GM18858 (cell line): ENCODE results near the gene SPTB.

Experiments
- ATAC-seq: cut with Tn5 transposase; IDR thresholded peaks from one replicate; pipeline ENCODE4 v1.9.1; 2021; ENCODE audit not compliant: unreplicated experiment

The SPTB gene

DNA sequence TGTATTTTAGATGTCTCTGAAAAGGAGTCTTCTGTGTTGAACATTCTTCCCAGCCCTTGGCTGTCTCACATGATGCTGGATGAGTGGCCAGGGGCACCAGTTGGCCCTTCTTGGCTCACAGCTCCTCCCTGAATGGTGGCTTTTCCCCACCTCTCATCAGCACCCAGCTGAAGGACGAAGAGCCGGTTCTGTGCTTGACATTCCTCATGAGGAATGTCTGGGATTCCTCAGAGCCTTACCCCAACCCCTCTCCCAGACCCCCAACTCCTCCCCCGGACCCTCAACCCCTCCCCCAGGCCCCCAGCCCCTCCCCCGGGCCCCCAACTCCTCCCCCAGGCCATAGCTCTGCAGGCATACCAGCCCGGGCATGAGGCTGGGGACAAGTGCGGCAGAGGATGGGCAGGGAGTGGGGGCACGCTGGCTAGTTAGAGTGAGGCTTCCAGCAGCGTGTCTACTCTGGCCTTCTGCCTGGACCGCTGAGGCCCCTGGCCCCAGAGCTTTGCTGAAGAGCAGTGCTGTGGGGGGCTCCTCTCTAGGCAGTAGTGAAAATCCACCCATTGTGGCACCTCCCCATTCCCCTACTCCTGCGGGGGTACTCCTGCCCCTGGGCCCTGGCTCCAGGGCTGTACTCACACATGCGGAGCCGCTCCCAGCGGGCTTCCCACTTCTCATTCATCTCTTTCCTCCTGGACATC, 111.2 kb downstream of the SPTB start:
- no peak for ATAC-seq

- no peak for ATAC-seq
These were observed 112.3 kb downstream of the SPTB start for GRCh38 chr14:64767215-64767964.

DNA sequence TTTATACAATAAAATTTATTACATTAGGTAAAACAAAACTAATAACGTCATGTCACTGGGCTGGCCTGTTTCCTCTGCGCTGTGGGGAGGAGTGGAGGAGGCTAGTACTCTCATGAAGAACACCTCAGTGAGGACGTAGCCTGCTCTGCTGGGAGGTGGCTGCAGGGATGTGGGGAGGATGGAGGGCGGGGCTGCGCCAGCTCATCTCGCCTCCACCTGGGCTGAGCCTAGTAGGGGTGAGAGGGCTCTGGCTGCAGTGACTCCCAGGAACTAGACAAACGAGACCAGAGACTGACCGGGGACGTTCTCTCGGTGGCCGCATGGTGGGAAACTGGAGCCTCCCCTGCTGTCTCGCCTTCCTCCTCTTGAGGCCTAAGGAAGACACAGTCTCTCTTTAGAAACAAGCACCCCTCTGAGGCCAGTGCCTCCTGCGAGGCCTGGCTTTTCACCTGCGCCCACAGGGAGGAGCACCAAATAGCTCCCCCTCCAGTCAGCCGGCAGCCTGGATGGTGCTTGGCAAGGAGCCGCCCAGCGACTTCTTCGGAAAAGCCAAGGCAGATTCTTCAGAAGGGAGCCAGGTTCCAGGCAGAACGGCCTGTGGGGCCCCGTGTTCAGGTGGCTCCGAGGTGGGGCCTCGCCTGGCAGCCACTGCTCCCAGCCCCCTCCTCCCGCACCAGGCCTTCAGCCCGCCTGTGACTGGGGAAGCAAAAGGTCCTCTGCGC, 113.1 kb downstream of the SPTB start:
- ATAC-seq = no peak

DNA sequence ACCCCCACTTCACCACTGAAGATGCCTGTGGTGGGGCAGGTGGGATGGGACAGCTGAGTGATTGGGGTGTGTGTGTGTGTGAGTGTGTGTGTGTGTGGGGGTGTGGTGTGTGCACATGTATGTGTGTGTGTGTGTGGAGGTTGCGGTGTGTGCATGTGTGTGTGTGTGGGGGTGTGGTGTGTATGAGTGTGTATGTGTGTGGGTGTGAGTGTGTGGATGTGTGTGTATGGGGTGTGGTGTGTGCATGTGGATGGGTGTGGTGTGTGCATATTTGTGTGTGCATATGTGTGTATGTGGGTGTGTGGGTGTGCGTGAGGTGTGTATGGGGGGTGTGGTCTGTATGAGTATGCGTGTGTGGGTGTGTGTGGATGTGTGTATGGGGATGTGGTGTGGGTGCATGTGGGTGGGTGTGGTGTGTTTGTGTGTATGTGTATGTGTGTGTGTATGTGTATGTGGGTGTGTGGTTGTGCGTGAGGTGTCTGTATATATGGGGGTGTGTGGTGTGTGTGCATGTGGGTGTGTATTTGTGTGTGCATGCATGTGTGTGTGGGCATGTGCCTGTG, 113.9 kb downstream of the SPTB start:
- no peak for ATAC-seq

DNA sequence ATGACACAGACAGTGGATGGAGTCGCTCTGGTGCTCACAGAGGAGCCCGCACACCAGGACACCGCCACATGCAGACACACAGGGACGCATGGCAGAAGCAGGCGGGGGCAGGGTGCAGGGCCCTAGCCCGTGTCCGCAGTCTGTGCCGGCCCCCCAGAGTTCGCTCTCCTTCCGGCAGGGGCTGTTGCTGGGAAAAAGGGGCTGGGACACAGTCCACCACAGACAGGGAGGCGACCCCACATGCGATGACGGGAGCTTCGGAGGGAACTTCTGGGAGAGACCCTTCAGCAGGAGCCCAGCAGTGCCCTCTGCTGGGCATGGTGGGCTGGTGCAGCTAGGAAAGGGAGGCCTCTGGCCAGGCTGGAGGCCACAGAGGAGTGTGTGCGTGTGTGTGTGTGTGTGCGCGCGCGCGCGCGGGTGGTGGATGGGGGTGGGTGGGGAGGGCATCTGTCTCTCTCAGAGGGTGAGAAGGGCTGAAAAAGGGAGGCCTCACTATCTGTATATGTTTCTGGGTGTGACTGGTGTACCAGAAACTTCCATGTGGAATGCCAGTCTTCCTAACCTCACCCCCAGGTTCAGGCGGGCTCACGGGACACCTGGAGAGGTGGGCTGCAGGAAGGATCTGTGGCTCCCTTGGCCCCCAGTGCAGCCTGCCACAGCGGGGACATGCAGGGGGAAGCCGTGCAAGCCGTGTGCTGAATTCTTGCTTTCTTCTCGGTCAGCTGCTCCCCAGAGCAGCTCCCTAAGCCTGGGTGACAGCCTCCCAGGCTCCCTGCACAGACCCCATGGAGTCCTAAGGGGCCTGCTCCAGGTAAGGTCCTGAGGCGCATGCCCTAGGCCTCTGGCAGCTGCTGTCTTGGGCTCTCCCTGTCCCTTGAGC, 114.8 kb downstream of the SPTB start:
- no peak for ATAC-seq

- ATAC-seq = no peak
These were observed 115.7 kb downstream of the SPTB start for GRCh38 chr14:64763801-64764621.

GRCh38 chr14:64763085-64763782, 116.5 kb downstream of the SPTB start:
- no peak for ATAC-seq

GRCh38 chr14:64762044-64763034, 117.4 kb downstream of the SPTB start:
- ATAC-seq = no peak

- ATAC-seq = no peak
These were observed 118.2 kb downstream of the SPTB start for GRCh38 chr14:64761441-64762043.

GRCh38 chr14:64760916-64761315, 118.8 kb downstream of the SPTB start:
- no peak for ATAC-seq

GRCh38 chr14:64760146-64760755, 119.5 kb downstream of the SPTB start:
- ATAC-seq = no peak

GRCh38 chr14:64759555-64759938, 120.2 kb downstream of the SPTB start:
- ATAC-seq = no peak

DNA sequence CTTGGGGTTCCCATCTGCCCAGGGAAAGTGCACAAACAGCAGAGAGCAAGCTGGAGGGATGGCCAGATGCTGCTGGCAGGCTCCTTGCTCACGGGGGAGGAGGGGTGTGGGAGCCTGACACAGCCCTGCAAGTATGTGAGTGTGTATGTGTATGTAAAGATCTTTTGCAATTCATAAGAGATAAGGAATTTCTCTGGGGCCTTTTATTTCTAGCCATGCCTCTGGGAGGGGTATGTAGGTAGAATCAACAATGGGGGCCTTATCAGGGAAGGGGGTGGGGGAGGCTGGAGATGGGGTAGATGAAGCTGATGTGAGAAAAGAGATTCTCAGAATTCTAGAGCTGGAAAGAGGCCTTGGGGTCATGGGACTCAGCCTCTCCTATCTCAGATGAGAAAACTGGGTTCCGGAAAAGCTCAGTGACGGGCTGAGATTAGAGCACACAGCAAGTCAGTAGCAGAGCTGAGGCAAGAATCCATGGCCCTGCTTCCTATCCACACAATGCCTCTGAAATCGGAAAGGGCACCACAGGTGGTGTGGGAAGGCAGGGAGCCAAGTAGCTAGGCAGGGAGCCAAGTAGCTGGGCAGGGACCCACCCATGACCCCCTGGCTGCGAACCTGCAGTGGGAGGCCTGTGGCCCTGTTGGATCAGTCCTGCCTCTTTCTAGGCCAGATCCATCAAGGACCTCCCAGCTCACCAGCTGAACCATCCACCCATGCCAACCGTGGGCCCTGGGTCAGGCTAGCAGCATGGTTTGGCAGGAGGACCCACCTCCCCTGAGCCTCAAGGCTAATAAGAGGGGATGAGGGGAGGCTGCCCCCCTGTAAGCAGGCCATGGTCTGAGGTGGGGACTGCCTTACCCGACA, 120.8 kb downstream of the SPTB start:
- no peak for ATAC-seq

DNA sequence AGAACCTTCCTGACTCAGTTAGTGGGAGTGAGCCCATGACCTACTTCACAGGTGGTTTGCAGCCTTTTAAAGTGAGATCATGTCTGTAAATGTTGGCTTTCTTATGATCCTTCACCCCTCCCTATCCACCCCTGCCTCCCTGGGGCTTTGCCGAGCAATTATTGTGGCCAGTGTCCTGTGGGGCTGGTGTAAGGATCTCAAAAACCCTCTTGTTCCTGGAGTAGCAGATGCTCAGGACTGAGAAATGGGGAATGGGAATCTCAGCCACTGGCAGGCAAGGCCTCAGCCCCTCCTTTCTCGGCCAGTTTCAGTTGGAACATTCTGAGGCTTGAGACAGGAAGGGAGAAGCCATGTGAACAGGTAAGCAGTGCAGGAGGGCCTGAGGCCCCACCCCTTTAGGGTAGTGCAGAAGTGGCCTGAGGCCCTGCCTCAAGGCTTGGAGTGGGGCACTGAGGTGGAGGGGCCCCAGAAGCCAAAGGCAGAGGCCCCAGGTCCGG, 121.6 kb downstream of the SPTB start:
- ATAC-seq = no peak

GRCh38 chr14:64757601-64758000, 122.1 kb downstream of the SPTB start:
- ATAC-seq = no peak

DNA sequence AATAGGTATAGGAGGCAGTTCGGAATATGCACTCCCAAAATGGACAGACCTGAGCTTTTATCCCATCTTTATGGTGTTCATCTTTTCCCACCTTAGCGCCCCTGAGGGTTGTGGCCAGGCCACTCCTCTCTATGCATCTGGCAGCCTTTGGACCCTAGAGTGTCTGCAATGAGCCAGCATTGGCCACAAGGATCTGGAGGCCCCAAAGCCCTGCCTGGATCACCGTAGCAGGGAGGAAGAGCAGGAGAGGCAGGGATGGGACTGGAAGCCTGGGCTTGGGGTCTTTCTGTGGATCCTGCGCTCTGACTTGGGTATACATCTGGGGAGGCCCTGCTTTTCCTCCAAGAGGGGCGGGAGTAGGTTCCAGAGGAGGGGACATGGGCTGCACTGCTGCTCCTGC, 123.0 kb downstream of the SPTB start:
- ATAC-seq = no peak
